Natural killer cell (primary cell): Measurements from ENCODE around the gene SEPHS1. TPM values are rescaled to one million over a fixed set of nuclear protein-coding genes. Genes with fewer than 3 reads are reported as not detected.

ENCODE experiments used
- ATAC-seq, 3 donors: fragments of 150-1000 bp in 2 of 3; fragments of 200-7000 bp in 1 of 3; cut with Tn5 transposase; 1 replicate in 1 of 3; 2 replicates in 2 of 3; pipeline ENCODE4 v1.10.0; 2021; ENCODE audit warnings: mild to moderate bottlenecking in 2 of 3, moderate library complexity in 2 of 3
- DNase-seq, 2 donors: peaks; one replicate each; pipeline versions ENCODE4 v3.0.0 to v3.0.0-alpha.2; 2013 to 2021; ENCODE audit warnings: mixed read lengths in 1 of 2
- H3K27ac ChIP-seq: one replicate; pipeline ENCODE4 v1.5.1; 2013; ENCODE audit warnings: mild to moderate bottlenecking, low read length
- H3K27me3 ChIP-seq: one replicate; pipeline ENCODE4 v1.6.1; 2013; ENCODE audit warnings: low read length; ENCODE audit not compliant: control insufficient read depth, insufficient read depth
- H3K36me3 ChIP-seq: one replicate; pipeline ENCODE4 v1.6.1; 2013; ENCODE audit warnings: low read length; ENCODE audit not compliant: control insufficient read depth, insufficient read depth
- H3K4me1 ChIP-seq: one replicate; pipeline ENCODE4 v1.6.1; 2013; ENCODE audit warnings: low read length; ENCODE audit not compliant: control insufficient read depth, insufficient read depth
- H3K4me3 ChIP-seq: one replicate; pipeline ENCODE4 v1.5.1; 2013; ENCODE audit warnings: low read length
- H3K9me3 ChIP-seq: one replicate; pipeline ENCODE4 v1.6.1; 2013; ENCODE audit warnings: low read length; ENCODE audit not compliant: control insufficient read depth, insufficient read depth
- H3K27ac Mint-ChIP-seq, 2 donors: one replicate each; pipeline ENCODE4 v1.8.0; 2022; ENCODE audit warnings: mild to moderate bottlenecking in 2 of 2, mixed read lengths in 2 of 2, moderate library complexity in 1 of 2
- H3K27me3 Mint-ChIP-seq, 2 donors: one replicate each; pipeline ENCODE4 v1.8.0; 2022; ENCODE audit warnings: low read depth in 2 of 2, mixed read lengths in 2 of 2
- H3K36me3 Mint-ChIP-seq: one replicate; pipeline ENCODE4 v1.8.0; 2022; ENCODE audit warnings: mixed read lengths
- H3K4me1 Mint-ChIP-seq, 2 donors: one replicate each; pipeline ENCODE4 v1.8.0; 2022; ENCODE audit warnings: mixed read lengths in 2 of 2
- H3K4me3 Mint-ChIP-seq: one replicate; pipeline ENCODE4 v1.8.0; 2022; ENCODE audit warnings: mild to moderate bottlenecking, moderate library complexity, mixed read lengths
- H3K9me3 Mint-ChIP-seq, 2 donors: one replicate each; pipeline ENCODE4 v1.8.0; 2022; ENCODE audit warnings: mixed read lengths in 2 of 2
- WGBS: methylation state at CpG from one replicate; pipeline ENCODE4 v1.1.7; 2013; ENCODE audit warnings: missing lambda C conversion rate; ENCODE audit not compliant: insufficient coverage; 5-methylcytosine and 5-hydroxymethylcytosine counted together
- intact Hi-C: fragments of 100-400 bp; cut with micrococcal nuclease; formaldehyde crosslinking; loops from one replicate; pipeline ENCODE4 v1.14.2; 2022
- total RNA-seq, 4 donors: library from RNA; stranded (reverse); fragments of 120-200 nt in 1 of 4; gene quantifications; one replicate each; pipeline versions ENCODE4 v1.2.3 to v1.2.4, GENCODE V29; 2013 to 2022
- TF ChIP-seq, protein P1 (sequence below): fragments of 200-600 bp; IDR thresholded peaks from one replicate; pipeline ENCODE4 v1.8.0; 2022; ENCODE audit warnings: antibody characterized with exemption

Gene SEPHS1, protein sequence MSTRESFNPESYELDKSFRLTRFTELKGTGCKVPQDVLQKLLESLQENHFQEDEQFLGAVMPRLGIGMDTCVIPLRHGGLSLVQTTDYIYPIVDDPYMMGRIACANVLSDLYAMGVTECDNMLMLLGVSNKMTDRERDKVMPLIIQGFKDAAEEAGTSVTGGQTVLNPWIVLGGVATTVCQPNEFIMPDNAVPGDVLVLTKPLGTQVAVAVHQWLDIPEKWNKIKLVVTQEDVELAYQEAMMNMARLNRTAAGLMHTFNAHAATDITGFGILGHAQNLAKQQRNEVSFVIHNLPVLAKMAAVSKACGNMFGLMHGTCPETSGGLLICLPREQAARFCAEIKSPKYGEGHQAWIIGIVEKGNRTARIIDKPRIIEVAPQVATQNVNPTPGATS
- total RNA-seq, result 10 to 100 TPM; 20.4 to 28.2 (median 23.4) TPM
- 25.0 TPM for total RNA-seq (2013)

DNA sequence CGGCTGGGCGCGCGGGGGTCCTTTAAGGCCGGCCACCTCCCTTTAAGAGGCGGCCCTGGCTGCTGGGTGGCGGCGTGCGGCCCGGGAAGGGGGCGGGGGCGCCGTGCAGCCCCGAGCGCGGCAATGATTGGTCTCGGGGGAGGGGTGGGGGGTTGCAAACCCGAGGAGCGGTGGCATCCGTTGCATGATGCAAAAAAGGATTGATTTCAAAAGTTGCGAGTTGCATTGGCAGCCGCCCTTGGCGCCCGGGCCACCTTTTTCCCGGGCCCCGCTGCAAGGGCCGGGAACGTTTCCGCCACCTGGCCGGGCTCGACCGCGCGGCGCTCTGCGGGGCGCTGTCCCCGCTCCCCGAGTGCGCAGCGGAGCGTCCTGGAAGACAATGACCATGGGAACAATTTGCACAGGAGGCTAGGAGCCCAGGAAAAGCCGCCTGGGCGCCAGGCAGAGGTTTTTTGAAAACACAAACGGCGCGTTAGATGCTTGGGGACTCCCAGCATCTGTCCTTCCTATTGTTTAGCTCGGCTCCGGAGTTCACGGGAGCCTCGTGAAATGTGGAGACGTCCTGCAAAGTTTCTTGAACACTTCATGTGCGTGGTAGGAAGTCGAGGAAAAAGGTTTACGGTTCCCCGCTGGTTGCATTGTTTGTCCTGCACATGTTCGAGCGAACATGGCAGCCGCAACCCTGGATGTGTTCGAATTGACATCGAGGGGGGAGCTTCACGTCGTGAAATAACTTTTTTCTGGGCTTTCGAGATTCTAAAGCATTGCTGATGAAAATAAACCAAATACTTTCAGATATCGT, at the start of gene SEPHS1:
Gene SEPHS1 (minus strand): TSS at position 78 of the 802 bp plus-strand sequence. CDS start 3,343 bp downstream, outside the sequence.
- ATAC-seq, result peak; percentile 60 to 71 (median 68)
- WGBS, result under 1% methylated on average over 65 of the region's 65 CpGs
- peaks cover 18 to 22% of the 10 kb centered on the region in 2 donors for H3K27me3 Mint-ChIP-seq
- Histone ChIP-seq H3K36me3 (no peaks in the 10 kb centered on the region), H3K9me3 (no peaks in the 10 kb centered on the region), H3K27me3 (no peaks in the 10 kb centered on the region), H3K4me1 (peaks cover 37% of the 10 kb centered on the region), H3K27ac (peak within 1 kb of the TSS; percentile 77), H3K4me3 (peak within 1 kb of the TSS; percentile 83)
- intact Hi-C loops, result loop anchor here (5.0 kb wide), 1 partner anchor 46 kb away; the partner anchor contains the start of gene PHYH
- H3K27ac Mint-ChIP-seq, result peak within 1 kb of the TSS; percentile 56 to 67
- peaks cover 19 to 25% of the 10 kb centered on the region in 2 donors for H3K4me1 Mint-ChIP-seq
- H3K36me3 Mint-ChIP-seq, result no peaks in the 10 kb centered on the region
- peak; percentile 58 to 89 for DNase-seq
- TF ChIP-seq, protein P1, sequence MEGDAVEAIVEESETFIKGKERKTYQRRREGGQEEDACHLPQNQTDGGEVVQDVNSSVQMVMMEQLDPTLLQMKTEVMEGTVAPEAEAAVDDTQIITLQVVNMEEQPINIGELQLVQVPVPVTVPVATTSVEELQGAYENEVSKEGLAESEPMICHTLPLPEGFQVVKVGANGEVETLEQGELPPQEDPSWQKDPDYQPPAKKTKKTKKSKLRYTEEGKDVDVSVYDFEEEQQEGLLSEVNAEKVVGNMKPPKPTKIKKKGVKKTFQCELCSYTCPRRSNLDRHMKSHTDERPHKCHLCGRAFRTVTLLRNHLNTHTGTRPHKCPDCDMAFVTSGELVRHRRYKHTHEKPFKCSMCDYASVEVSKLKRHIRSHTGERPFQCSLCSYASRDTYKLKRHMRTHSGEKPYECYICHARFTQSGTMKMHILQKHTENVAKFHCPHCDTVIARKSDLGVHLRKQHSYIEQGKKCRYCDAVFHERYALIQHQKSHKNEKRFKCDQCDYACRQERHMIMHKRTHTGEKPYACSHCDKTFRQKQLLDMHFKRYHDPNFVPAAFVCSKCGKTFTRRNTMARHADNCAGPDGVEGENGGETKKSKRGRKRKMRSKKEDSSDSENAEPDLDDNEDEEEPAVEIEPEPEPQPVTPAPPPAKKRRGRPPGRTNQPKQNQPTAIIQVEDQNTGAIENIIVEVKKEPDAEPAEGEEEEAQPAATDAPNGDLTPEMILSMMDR, result no peak
- no peaks in the 10 kb centered on the region for H3K9me3 Mint-ChIP-seq
- peak within 1 kb of the TSS; percentile 93 for H3K4me3 Mint-ChIP-seq

DNA sequence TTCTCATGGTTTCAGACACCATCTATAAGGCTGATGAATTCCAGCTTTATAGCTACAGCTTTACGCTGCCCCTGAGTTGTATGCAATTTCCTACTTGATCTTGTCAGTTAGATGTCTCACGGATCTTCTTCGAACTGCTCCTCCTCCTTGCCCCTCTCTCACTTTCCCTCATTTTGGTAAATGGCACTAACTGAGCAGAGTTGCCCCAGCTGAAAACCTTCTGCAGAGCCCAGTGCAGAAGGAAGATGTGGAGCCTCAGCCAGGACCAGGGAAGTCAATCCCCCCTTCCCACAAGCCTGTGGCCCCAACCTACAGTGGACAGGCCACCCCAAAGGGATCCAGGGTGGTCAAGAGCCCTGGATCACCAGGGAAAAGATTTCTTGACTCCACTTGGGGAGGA, 49.0 kb upstream of the SEPHS1 start:
- no peaks in the 10 kb centered on the region for H3K9me3 Mint-ChIP-seq
- H3K36me3 Mint-ChIP-seq, result no peaks in the 10 kb centered on the region
- no peak overlapping the region for H3K4me3 ChIP-seq

DNA sequence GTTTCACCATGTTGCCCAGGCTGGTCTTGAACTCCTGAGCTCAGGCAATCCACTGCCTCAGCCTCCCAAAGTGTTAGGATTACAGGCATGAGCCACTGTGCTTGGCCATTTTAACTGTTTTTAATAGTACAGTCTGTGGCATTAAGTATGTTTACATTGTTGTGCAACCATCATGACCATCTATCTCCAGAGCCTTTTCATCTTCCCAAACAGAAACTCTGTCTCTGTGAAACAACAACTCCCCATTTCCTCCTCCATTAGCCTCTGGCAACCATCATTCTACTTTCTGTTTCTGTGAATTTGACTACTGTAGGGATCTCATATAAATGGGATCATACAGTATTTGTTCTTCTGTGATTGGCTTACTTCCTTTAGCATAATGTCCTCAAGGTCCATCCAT, 48.3 kb upstream of the SEPHS1 start:
- Histone ChIP-seq H3K4me1 (no peaks in the 10 kb centered on the region), H3K27me3 (no peaks in the 10 kb centered on the region), H3K36me3 (no peaks in the 10 kb centered on the region), H3K27ac (no peak overlapping the region), H3K4me3 (no peak overlapping the region), H3K9me3 (peaks cover 2% of the 10 kb centered on the region)
- Mint-ChIP-seq H3K4me3 (no peak overlapping the region), H3K9me3 (no peaks in the 10 kb centered on the region), H3K4me1 (no peaks in the 10 kb centered on the region), H3K36me3 (no peaks in the 10 kb centered on the region), H3K27ac (no peak overlapping the region), H3K27me3 (peaks cover 13 to 20% of the 10 kb centered on the region in 2 donors)
- TF ChIP-seq, protein P1, result no peak
- ATAC-seq (no peak), DNase-seq (no peak)
- intact Hi-C loops, result no loop called here

More for the DNA sequence above, 49.0 kb upstream of the SEPHS1 start:
- Mint-ChIP-seq H3K27me3 (peaks cover 11 to 20% of the 10 kb centered on the region in 2 donors), H3K4me1 (no peaks in the 10 kb centered on the region), H3K27ac (no peak overlapping the region), H3K4me3 (no peak overlapping the region)
- DNase-seq (no peak), ATAC-seq (no peak)
- intact Hi-C loops, result no loop called here
- Histone ChIP-seq H3K36me3 (no peaks in the 10 kb centered on the region), H3K27me3 (no peaks in the 10 kb centered on the region), H3K4me1 (no peaks in the 10 kb centered on the region), H3K9me3 (peaks cover 2% of the 10 kb centered on the region), H3K27ac (no peak overlapping the region)
- TF ChIP-seq, protein P1, result no peak
- WGBS, result 87% methylated on average over 3 of the region's 3 CpGs
